ENCODE data around the gene CAMK1D. TPM values are rescaled to one million over a fixed set of nuclear protein-coding genes. Genes with fewer than 3 reads are reported as not detected.

Gene CAMK1D
- total and polyA plus RNA-seq, 2 donors (not counting 3 experiments of a cell fraction or from before 2014, with no cell fraction given) = 0.37 to 4.2 TPM

DNA sequence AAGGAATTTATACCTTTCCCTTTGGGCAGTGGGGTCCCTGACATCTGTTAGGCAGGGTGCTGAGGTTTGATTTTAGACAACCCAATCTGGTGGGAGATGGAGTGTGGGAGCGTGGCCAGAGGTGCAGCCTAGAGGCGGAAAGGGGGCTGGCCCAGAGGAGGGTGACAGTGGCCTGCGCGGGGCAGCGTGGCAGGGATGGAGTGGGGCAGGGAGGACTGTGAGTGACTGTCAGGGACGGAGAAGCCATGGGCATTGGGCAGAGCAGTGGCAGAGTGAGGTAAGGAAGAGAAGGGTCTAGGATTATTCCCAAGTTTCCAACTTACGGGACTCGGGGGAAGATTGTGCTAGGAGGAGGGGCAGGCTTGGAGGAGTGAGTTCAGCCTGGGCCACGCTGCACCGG, 470.3 kb downstream of the CAMK1D start:
- H3K4me2 ChIP-seq (ENCODE audit: insufficient read depth, low read length) = no peak overlapping the region
- no peaks in the 10 kb centered on the region for H3K4me1 ChIP-seq (ENCODE audit: control insufficient read depth, extremely low read depth, insufficient read depth, low read length)
- CTCF ChIA-PET = interaction anchor here (1.0 to 1.2 kb wide), 2 partner anchors 16 to 82 kb away, joined by 3 to 4 read pairs; no protein-coding TSS in a partner anchor
- intact Hi-C loops (cut with micrococcal nuclease) (no loop called here), dilution Hi-C loops (cut with MboI; ENCODE audit: extremely low pct_ligation_motif_present, low sequenced_read_pairs) (no loop called here)
- no peak overlapping the region for H2AFZ ChIP-seq (ENCODE audit: low read depth, low read length)
- BruUV-seq (replicated peaks) = no TSS peak
- POLR2A ChIA-PET = no interaction called here
- FAIRE-seq (no peak), DNase-seq (ENCODE audit: low read depth, low spot score) (no peak)
- no peaks in the 10 kb centered on the region for H3K9me3 ChIP-seq (replicated peaks; ENCODE audit: control insufficient read depth, insufficient read depth, low read length)
- no peaks in the 10 kb centered on the region for H3K27me3 ChIP-seq (ENCODE audit: control insufficient read depth in 2 of 2, insufficient read depth in 2 of 2, low read length in 2 of 2)
- H3K9me1 ChIP-seq (replicated peaks; ENCODE audit: control insufficient read depth, extremely low read depth, insufficient read depth, low read length) = no peaks in the 10 kb centered on the region
- H3K27ac ChIP-seq (ENCODE audit: insufficient read depth, low read depth, low read length) = no peak overlapping the region
- TF ChIP-seq POLR2AphosphoS5 (IDR thresholded peaks at IDR 0.05; ENCODE audit: insufficient read depth, low read depth, low read length) (no peak), EZH2 (IDR thresholded peaks at IDR 0.05; ENCODE audit: borderline replicate concordance, low read depth, low read length, severe bottlenecking) (no peak), FOS (IDR thresholded peaks at IDR 0.05; ENCODE audit: borderline replicate concordance, insufficient read depth, low read length) (no peak), MYC (IDR thresholded peaks at IDR 0.05; ENCODE audit: low read depth, low read length) (no peak), POLR2A (IDR thresholded peaks at IDR 0.05; ENCODE audit: low read depth, low read length) (no peak), JUN (IDR thresholded peaks at IDR 0.05; ENCODE audit: borderline replicate concordance, insufficient read depth, insufficient read length, low read depth) (no peak), MAX (IDR thresholded peaks at IDR 0.05; ENCODE audit: insufficient read depth, insufficient read length) (no peak), GATA2 (IDR thresholded peaks at IDR 0.05; ENCODE audit: insufficient read depth, insufficient read length, low read depth, low read length) (no peak)
- TF ChIP-seq, protein P1, sequence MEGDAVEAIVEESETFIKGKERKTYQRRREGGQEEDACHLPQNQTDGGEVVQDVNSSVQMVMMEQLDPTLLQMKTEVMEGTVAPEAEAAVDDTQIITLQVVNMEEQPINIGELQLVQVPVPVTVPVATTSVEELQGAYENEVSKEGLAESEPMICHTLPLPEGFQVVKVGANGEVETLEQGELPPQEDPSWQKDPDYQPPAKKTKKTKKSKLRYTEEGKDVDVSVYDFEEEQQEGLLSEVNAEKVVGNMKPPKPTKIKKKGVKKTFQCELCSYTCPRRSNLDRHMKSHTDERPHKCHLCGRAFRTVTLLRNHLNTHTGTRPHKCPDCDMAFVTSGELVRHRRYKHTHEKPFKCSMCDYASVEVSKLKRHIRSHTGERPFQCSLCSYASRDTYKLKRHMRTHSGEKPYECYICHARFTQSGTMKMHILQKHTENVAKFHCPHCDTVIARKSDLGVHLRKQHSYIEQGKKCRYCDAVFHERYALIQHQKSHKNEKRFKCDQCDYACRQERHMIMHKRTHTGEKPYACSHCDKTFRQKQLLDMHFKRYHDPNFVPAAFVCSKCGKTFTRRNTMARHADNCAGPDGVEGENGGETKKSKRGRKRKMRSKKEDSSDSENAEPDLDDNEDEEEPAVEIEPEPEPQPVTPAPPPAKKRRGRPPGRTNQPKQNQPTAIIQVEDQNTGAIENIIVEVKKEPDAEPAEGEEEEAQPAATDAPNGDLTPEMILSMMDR (IDR thresholded peaks at IDR 0.05; ENCODE audit: extremely low read depth in 1 of 2, insufficient read depth in 1 of 2, low read depth in 1 of 2, low read length in 2 of 2) = no peak
- no peaks in the 10 kb centered on the region for H4K20me1 ChIP-seq (replicated peaks; ENCODE audit: control insufficient read depth, extremely low read depth, insufficient read depth, low read length)
- H3K79me2 ChIP-seq (ENCODE audit: control insufficient read depth, insufficient read depth, low read length) = no peaks in the 10 kb centered on the region
- no peak overlapping the region for H3K4me3 ChIP-seq (replicated peaks in 1 of 3; ENCODE audit: insufficient read depth in 1 of 3, low read depth in 1 of 3, low read length in 3 of 3)
- no peaks in the 10 kb centered on the region for H3K36me3 ChIP-seq (ENCODE audit: control insufficient read depth in 2 of 2, extremely low read depth in 1 of 2, insufficient read depth in 2 of 2, low read length in 2 of 2)
- no peak overlapping the region for H3K9ac ChIP-seq (replicated peaks; ENCODE audit: extremely low read depth, insufficient read depth, low read length)

All from endothelial cell of umbilical vein (primary cell).